ENCODE data around the gene CAMTA1.
"Not testable (repeated sequence)": the region's sequence is repeated elsewhere in the genome, so short reads cannot be mapped to it uniquely, and the experiment has no call there.

Gene CAMTA1

GRCh38 chr1:7783826-7784491 is 998.7 kb downstream of the CAMTA1 start, which contains the start of gene PER3:
Gene PER3 (plus strand): TSS chr1:7784291. CDS start chr1:7784878, 587 bp downstream.
- peak; percentile 95 for DNase-seq

DNA sequence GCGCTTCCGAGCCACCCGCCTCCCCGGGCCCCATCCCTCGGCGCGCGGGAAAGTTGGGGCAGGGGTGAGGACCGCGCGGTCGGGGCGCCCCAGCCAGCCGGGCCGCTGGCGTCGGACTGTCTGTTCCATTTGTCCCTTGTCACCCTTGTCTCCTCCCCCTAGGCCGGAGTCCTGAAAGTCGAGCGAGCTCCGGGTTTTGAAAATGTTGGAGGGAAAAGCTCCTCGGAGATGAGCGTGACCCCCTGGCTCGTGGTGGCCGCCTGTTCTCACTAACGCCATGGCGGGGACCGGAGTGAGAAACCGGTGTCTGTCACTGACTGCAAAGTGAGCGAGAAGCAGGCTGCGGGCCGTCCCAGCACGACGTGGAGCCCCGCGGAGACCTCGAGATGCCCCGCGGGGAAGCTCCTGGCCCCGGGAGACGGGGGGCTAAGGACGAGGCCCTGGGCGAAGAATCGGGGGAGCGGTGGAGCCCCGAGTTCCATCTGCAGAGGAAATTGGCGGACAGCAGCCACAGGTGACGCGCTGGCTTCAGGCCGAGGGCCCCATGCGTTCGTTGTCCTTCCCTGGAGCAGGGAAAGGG is 999.3 kb downstream of the CAMTA1 start:
- DNase-seq, result peak; percentile 49

DNA sequence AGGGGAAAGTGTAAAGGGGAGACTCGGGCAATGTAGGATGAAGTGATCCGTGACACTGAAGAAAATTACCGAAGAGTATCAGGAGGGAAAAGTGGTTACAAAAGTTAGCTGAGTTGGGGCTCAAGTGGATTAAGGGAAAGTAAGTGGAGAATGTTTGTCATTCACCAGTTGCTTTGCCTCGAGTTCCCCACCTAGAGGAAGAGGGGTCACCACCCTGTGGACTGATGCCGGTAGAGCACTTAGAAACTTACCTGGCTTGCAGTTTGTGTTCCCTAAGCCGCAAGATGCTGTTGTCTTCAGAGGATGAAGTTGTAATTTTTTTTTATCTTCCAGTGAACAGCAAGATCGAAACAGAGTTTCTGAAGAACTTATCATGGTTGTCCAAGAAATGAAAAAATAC is 999.9 kb downstream of the CAMTA1 start:
- DNase-seq, result no peak

DNA sequence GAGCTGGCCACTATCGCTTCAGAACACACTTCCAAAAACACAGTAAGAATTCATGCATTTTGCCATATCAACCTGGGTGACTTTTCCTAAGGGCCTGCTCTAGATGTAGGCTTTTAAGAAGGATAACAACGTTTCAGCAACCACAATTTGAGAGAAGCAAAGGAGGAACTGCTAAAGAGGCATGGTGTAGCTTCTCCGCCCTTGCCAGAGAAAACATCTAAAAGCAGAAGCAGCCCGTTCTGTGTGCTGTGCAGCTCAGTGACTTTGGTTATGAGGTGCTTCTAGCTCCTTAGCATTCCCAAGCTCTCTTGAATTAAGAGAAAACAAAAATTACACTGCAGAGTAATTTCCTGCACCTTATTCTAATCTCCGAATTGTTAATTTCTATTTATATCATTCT is 1001.5 kb downstream of the CAMTA1 start:
- no peak for DNase-seq

DNA sequence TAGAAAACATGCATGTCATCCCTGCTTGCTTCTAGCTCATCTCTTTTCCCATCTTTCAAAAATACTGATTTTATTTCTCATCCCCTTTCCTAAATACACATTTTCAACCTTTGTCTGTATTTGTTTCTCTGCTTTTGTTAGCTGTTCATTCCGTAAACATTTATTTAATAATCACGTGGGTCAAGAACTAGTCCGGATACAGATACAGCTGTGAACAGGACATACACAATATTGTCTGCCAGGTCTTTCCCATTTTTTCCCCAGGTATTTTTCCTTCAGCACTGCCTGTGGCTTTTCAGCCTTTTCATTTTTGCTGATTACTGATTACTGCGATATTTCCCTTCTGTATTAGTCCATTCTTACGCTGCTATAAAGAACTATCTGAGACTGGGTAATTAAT is 1004.6 kb downstream of the CAMTA1 start:
- DNase-seq, result no peak

DNA sequence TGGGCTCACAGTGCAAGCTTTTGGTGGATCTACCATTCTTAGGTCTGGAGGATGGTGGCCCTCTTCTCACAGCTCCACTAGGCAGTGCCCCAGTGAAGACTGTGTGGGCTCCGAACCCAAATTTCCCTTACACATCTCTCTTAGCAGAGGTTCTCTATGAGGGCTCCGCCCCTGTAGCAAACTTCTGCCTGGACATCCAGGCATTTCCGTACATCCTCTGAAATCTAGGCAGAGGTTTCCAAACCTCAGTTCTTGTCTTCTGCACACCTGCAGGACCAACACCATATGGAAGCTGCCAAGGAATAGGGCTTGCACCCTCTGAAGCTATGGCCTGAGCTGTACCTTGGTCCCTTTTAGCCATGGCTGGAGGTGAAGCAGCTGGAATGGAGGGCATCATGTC is 1005.8 kb downstream of the CAMTA1 start:
- not testable (repeated sequence) for DNase-seq

DNA sequence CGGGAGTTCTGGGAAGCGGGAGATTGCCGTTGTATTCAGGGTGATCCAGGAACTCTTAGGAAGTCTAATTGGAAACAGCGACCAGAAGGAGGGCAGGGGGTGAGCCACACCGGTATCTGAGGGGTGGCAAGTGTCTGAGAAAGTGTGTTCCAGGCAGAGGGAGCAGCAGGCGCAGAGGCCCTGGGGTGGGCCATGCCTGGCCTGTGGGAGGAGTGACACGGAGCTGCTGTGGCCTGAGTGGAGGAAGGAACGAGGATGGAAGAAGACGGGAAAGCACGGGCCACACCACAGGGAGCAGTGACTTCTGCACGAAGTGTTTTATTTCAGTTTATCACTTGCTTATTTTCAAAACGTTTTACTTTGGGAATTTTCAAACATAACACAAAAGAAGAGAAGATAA is 1010.2 kb downstream of the CAMTA1 start:
- DNase-seq, result no peak

GRCh38 chr1:7805460-7805859 is 1020.2 kb downstream of the CAMTA1 start:
- DNase-seq, result no peak

DNA sequence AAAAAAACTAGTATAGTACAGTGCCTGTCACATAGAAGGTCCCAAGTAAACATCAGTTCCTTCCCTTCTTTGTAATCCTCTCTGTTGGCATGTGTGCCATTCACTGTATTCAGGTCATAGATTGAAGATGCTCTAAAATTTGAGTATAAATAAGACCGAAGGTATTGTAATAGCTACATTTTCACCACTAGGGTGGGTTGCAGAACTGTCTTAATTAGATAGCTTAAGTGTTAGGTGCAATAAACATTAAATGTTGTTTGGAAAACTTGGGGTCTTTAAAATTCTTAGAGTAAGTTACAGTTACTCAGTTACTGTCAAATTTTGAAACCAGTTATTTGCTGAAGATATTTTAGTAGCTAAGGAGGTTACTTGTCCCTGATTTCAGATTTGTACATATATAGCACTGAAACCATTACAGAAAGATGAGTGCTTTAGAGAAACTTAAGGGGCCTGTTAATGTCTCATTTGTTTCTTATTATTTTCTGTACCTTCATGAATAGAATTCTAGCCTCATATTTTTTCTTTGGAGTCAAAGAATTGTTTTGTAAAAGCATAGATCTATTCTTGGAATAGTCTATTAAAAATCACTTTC is 1023.1 kb downstream of the CAMTA1 start:
- peak; percentile 27 for DNase-seq

GRCh38 chr1:7809742-7810141 is 1024.5 kb downstream of the CAMTA1 start:
- no peak for DNase-seq

GRCh38 chr1:7810395-7810794 is 1025.1 kb downstream of the CAMTA1 start:
- DNase-seq, result no peak

GRCh38 chr1:7811476-7811875 is 1026.2 kb downstream of the CAMTA1 start:
- DNase-seq, result no peak

DNA sequence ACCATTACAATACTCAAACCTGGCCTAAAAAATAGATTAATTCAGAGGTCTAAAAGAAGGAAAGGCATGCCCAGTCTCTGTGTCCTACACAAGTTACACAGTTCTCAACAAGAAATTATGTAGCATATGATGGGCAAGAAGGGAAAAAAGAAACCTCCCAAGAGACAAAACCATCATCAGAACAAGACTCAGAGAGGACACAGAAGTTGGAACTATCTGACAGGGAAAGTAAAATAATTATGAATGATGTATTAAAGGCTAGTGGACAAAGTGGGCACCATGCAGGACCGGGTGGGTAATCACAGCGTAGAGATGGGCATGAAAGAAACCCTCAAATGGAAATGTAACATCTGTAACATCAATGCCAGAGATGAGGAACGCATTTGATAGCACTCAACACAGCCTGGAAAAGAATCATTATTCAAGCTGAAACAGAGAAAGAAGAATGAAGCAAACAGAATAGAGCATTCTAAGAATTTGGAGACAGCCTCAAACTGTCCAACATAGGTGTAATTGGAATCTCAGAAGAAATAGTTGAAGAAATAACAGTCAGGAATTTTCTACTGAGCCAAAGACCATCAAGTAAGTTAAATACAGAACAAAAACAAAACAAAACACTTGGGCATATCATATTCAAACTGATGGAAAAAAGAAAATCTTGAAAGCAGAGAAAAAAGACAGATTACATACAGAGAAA is 1028.6 kb downstream of the CAMTA1 start:
- no peak for DNase-seq

Measured in COR-L47 (cell line).